GM18868 (cell line): ENCODE measurements around the gene ALS2CL.
"Not testable (repeated sequence)": the region's sequence is repeated elsewhere in the genome, so short reads cannot be mapped to it uniquely, and the experiment has no call there.

ENCODE experiments used
- ATAC-seq: cut with Tn5 transposase; IDR thresholded peaks from one replicate; pipeline ENCODE4 v1.9.1; 2021; ENCODE audit warnings: mild to moderate bottlenecking, moderate library complexity; ENCODE audit not compliant: unreplicated experiment

Gene ALS2CL

DNA sequence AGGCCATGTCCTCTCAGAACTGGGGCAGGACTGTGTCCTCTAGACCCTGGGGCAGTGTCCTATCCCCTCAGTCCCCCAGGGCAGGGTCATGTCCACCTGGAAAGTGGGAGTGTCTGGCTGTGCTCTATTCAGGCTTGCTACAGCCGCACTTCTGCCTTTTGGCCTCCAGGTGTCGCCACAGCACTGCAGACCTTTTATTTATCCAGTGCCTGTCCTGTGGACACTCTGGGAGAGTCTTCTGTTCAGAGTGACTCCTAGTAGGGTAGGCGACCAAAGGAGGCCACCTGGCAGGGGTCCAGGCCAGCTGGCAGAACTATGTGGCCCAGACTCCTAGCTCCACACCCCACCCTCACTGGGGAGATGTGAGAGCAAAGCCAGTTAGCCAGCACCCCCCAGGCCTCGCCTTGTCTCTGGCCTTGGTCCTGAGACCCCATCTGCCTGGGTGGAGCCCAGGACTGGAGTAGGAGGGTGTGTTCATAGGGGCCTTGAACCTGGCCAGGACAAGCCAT is 11.6 kb upstream of the ALS2CL start:
- ATAC-seq: no peak

DNA sequence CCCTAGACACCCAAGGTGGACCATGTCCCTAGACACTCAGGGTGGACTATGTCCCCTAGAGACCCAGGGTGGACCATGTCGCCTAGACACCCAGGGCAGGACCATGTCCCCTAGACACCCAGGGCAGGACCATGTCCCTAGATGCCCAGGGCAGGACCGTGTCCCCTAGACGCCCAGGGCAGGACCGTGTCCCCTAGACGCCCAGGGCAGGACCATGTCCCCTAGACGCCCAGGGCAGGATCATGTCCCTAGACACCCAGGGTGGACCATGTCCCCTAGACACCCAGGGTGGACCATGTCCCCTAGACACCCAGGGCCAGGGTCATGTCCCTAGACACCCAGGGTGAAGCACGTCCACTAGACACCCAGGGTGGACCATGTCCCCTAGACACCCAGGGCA is 10.9 kb upstream of the ALS2CL start:
- ATAC-seq: not testable (repeated sequence)

DNA sequence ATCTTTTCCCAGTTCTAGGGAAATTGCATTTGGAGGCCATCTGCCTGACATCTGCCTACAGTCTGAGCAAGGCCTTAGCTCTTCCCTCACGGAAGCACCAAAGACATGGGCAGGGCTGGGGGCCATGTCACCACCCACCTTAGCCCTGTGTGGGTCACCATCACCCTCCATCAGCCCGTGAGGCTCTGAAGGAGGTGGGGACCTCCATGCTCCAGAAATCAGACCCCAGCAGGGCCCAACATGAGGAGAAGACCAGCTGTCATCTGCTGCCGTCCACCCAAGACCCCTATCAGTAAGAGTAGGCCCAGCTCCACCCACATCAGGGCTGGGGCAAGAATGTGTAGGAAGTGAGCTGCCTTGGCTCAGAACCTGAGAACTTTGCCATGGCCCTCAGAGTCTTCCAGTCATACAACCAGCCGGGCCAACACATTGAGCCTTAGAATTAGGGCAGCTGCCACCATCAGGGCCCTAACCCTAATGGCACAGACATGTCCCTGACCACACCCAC is 9.6 kb upstream of the ALS2CL start:
- no peak for ATAC-seq

DNA sequence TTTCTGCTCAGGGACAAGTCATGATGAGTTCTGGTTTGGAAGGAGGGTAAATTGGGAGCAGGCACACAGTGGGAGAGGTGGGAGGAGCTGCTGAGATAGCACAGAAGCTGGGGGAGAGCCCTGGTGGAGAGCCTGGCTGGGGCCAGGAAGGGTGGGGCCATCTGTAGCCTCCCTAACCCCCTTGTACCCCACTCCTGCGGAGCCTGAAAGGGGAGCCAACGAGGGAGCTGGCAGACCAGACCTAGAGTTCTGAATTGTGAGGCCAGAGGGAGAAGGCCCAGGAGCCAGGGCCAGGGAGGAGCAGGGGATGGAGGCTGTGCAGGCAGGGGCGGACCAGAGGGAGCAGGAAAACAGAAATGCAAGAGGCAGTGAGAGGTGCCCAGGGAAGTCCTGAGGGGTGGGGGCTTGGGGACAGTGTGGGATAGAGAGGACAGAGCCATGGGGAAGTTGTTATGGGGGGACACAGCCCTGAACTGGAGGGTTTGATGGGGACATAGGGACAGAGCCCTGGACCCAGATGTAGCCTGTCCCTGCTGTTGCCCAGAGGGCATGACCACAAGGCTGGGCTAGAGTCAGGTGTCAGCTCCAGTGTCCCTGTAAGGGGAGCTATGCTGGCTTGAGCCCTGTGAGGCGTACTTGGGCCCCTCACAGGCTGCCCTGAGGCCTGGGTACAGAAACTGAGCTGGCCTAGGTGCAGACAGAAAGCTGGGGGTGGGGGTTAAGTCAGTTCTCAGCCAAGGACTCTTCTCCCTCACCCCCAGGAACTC is 8.9 kb upstream of the ALS2CL start:
- no peak for ATAC-seq

- ATAC-seq: no peak
Measured at GRCh38 chr3:46701181-46701939, 7.9 kb upstream of the ALS2CL start, which contains the start of gene TMIE. TSS of gene TMIE (plus strand) at chr3:46701392. CDS start at chr3:46701488, 96 bp downstream.

GRCh38 chr3:46700772-46701171 is 7.3 kb upstream of the ALS2CL start:
- no peak for ATAC-seq

DNA sequence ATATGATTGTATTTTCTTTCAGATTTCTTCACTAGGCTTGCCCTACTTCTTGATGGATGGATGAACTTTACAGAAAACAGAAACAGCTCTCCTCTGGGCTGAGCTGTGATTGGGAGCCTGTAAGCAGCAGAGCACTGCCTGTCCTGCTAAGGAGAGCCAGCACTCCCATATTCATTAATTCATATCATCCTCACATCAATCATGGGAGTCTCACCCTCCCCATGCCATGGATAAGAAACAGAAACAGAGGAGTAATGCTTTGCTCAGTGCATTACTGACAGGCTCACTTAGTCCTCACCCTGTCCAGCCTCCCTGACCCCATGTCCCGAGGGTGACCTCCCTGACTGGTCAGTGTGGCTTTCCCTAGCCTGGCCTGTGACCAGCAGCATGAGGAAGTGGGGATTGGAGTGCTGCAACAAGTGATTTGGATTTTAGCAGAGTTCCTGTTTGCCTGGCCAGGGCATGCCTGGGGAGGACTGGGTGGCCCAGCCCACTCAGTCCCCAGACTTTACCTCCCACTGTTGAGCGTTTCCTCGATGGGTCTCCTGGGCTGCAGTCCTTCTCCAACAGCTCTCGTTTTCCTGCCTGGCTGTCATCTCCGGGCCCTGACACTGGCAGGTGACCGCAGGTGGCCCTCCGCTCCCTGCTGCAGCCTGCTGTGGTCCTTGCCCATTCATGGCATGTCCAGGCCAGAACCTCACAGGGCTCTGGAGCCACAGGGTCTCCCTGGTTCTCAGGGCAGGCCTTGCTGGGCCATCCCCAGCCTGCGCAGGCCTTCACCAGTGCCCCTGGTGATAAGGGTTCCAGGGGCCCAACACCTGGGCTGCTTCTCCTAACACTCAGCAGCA is 6.4 kb upstream of the ALS2CL start:
- ATAC-seq: no peak

- ATAC-seq: no peak
Measured at GRCh38 chr3:46695962-46696894, 2.7 kb upstream of the ALS2CL start.

DNA sequence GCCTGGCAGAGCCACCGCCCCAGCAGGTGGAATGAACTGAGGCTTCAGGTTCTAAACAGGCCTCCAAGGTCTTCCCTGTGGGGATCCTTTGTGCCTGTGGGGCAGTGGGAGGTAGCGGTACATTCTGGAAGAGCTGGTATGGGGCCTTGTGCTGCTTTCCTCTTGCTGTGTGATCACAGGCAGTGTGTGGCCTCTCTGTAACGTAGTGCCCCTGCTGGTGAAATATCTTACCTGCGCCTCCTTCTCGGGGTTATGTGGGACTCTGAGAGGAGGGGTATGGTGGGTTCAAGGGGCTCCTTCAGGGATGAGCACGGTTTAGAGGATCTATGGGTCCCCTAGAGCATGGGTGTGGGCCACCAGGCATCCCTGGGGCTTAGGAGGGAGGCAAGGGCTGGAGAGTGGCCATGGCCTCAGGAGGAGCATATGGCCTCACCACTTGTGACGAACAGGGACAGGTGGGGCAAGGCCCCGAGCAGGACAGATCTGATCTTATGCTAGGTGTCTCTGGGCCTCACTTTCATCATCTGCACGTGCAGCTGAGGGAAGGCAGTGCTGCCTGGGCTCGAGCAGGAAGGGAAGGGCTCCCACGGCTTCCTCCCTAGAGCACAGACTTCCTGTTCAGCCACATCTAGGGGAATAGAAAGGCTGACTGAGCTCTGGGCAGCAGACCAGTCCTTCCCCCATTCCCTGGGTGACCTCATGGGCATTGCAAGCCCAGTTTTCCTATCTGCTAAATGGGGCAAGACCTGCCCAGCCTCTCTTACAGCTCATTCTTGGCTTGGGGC is 1.9 kb upstream of the ALS2CL start:
- ATAC-seq: no peak

- ATAC-seq: no peak
Measured at GRCh38 chr3:46694520-46694919, 1.0 kb upstream of the ALS2CL start.

DNA sequence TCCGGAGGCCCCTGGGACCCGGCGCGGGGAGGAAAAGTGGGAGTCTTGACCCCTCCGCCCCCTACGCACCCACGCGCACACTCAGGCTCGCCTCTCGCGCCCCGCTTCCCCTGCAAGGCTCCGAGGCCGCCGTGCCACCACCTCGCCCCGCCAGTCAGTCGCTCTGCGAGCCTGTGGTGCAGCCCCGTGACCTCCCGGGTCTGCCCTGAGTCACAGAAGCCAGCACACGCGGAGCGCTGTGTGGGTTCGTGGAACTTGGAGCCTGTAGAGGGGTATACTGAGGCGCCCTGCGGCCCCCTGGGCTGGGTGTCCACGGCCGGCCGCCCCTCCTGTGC is 380 bp upstream of the ALS2CL start:
- ATAC-seq: no peak

GRCh38 chr3:46692566-46692990 is 901 bp downstream of the ALS2CL start:
- ATAC-seq: no peak

GRCh38 chr3:46690798-46691197 is 2.7 kb downstream of the ALS2CL start:
- ATAC-seq: no peak

DNA sequence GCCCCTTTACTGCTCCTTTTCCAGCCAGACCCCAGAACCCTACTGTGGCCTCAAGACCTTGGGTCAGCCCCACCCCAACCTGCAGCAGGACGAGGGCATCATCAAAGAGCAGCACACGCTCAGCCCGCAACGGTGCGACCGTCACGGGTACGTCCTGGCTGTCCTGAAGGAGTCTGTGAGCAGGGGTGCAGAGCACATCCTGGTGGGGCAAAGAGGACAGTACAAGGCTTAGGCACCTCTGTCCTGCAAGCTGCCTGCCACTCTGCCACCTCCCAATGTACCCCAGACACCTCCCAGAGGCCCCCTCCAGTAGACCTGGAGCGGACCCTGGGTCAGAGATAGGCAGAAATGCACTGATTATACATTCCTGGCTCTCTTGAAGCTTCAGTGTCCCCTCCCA is 8.0 kb downstream of the ALS2CL start:
- ATAC-seq: no peak

DNA sequence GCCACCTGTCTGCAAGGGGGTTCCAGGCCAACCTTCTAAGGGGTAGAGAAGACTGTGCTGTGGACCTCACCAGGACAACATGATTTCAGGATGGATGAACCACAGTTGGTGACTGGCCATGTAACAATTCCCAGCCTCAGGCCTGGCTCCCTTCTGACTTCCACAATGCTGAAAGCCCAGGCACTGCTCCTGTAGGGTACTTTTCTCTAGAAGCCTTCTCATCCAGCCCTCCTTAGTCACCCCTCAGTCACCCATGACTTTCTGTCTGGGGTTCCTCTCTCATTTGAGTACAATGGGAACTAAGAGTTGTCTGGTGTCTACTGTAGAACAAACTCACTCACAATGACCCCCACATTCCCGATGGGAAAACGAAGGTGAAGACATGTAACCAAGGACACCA is 8.6 kb downstream of the ALS2CL start:
- ATAC-seq: no peak

DNA sequence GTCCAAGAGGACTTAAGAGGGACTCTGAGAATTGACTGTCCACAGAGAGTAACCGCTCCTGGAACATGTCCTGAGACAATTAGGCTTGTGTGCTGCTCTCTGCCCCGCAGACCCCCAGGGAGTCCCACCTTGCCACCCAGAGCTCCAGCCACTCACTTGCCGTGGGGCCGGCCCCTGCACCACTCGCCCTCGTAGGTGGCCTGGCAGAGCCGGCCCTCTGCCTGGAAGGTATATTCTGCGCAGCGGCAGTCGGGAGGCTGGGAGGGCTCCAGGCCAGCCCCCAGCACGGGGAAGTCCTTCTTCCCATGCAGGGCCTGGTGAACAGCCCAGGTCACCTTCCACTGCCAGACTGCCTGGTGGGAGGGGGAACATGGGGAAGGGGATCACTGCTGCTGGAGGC is 10.5 kb downstream of the ALS2CL start:
- ATAC-seq: no peak

DNA sequence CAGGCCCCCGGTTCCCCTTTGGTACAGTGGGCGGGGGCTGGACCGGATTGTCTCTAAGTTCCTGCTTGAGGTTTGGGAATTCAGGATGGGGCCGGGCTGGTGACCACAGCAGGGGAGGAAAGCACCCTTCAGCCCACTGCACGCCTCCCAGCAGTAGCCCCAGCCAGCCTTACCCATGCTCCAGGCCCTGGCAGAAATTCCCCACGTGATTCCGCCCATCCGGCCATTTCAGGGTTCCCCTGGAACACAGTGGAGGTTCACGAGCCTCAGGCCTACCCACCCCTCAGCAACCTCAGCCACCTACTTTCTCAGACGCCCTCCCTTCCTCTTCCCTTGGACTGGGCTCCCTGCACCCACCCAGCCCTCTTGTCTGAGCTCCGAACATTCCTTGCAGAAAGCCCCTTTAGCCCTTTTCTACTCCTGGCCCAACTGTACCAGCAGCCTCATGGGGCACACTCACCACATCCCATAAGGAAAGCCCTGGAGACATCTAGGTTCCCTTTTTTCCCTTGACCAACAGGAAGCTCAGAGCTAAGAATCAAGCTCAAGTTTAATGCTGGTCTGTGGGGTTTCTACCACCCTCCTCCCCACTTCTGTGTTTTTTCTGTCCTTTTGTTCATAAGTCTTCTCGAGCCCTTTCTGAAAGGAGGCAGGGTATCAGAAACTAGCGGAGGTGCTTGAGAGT is 11.5 kb downstream of the ALS2CL start:
- ATAC-seq: no peak

- ATAC-seq: no peak
Measured at GRCh38 chr3:46681387-46681786, 12.1 kb downstream of the ALS2CL start.
